ENCODE data around the gene LHFPL2. TPM values are rescaled to one million over a fixed set of nuclear protein-coding genes. Genes with fewer than 3 reads are reported as not detected.

Gene LHFPL2
- total RNA-seq, 2 donors from 2014 or later = 13.7 to 40.4 TPM

- Histone ChIP-seq H3K9me3 (no peaks in the 10 kb centered on the region), H3K36me3 (no peaks in the 10 kb centered on the region), H3K4me1 (replicated peaks) (no peaks in the 10 kb centered on the region), H3K27ac (no peak overlapping the region), H3K27me3 (replicated peaks; ENCODE audit: insufficient read depth) (no peaks in the 10 kb centered on the region), H3K4me3 (no peak overlapping the region)
- whole genome bisulfite sequencing = 58% methylated on average over 4 of the region's 4 CpGs
- DNase-seq (ENCODE audit: low spot score) = no peak
- intact Hi-C loops (cut with DNase I) = no loop called here
- TF ChIP-seq CTCF (IDR thresholded peaks at IDR 0.05) (no peak), POLR2A (IDR thresholded peaks at IDR 0.05) (no peak), POLR2AphosphoS5 (IDR thresholded peaks at IDR 0.05) (no peak)
Measured at GRCh38 chr5:78613756-78614155, 34.8 kb downstream of the LHFPL2 start.

GRCh38 chr5:78613151-78613533, 35.4 kb downstream of the LHFPL2 start:
- H3K4me1 ChIP-seq (replicated peaks) = no peaks in the 10 kb centered on the region
- H3K27me3 ChIP-seq (replicated peaks; ENCODE audit: insufficient read depth) = no peaks in the 10 kb centered on the region
- WGBS = 76% methylated on average over 2 of the region's 2 CpGs
- intact Hi-C loops (cut with DNase I) = no loop called here
- no peak for TF ChIP-seq POLR2AphosphoS5 (IDR thresholded peaks at IDR 0.05)
- H3K4me3 ChIP-seq = no peak overlapping the region
- H3K27ac ChIP-seq = peak overlapping the region in 1 of 2 donors; percentile 3
- no peak for DNase-seq (ENCODE audit: low spot score)
- no peaks in the 10 kb centered on the region for H3K9me3 ChIP-seq
- no peaks in the 10 kb centered on the region for H3K36me3 ChIP-seq

GRCh38 chr5:78612227-78613150, 36.1 kb downstream of the LHFPL2 start:
- Histone ChIP-seq H3K4me3 (no peak overlapping the region), H3K9me3 (no peaks in the 10 kb centered on the region), H3K27me3 (replicated peaks; ENCODE audit: insufficient read depth) (no peaks in the 10 kb centered on the region), H3K27ac (peak overlapping the region; percentile 52 to 58), H3K4me1 (replicated peaks) (no peaks in the 10 kb centered on the region), H3K36me3 (no peaks in the 10 kb centered on the region)
- peak; percentile 28 for DNase-seq (ENCODE audit: low spot score)
- TF ChIP-seq POLR2AphosphoS5 (IDR thresholded peaks at IDR 0.05) (peak; percentile 19), POLR2A (IDR thresholded peaks at IDR 0.05) (no peak), CTCF (IDR thresholded peaks at IDR 0.05) (no peak)
- 16% methylated on average over 3 of the region's 3 CpGs for WGBS
- intact Hi-C loops (cut with DNase I) = no loop called here

- peak overlapping the region; percentile 52 to 58 for H3K27ac ChIP-seq
- no peaks in the 10 kb centered on the region for H3K4me1 ChIP-seq (replicated peaks)
- H3K27me3 ChIP-seq (replicated peaks; ENCODE audit: insufficient read depth) = no peaks in the 10 kb centered on the region
- 71% methylated on average over 4 of the region's 4 CpGs for WGBS
- H3K36me3 ChIP-seq = no peaks in the 10 kb centered on the region
- no peaks in the 10 kb centered on the region for H3K9me3 ChIP-seq
- no peak overlapping the region for H3K4me3 ChIP-seq
- intact Hi-C loops (cut with DNase I) = no loop called here
- no peak for DNase-seq (ENCODE audit: low spot score)
- no peak for TF ChIP-seq CTCF (IDR thresholded peaks at IDR 0.05)
- no peak for TF ChIP-seq POLR2A (IDR thresholded peaks at IDR 0.05)
- TF ChIP-seq POLR2AphosphoS5 (IDR thresholded peaks at IDR 0.05) = no peak
Measured at GRCh38 chr5:78611126-78611605, 37.4 kb downstream of the LHFPL2 start.

- H3K36me3 ChIP-seq = no peaks in the 10 kb centered on the region
- DNase-seq (ENCODE audit: low spot score) = no peak
- H3K4me3 ChIP-seq = no peak overlapping the region
- no peaks in the 10 kb centered on the region for H3K9me3 ChIP-seq
- peak overlapping the region; percentile 52 to 58 for H3K27ac ChIP-seq
- H3K4me1 ChIP-seq (replicated peaks) = no peaks in the 10 kb centered on the region
- no peaks in the 10 kb centered on the region for H3K27me3 ChIP-seq (replicated peaks; ENCODE audit: insufficient read depth)
- TF ChIP-seq CTCF (IDR thresholded peaks at IDR 0.05) (no peak), POLR2AphosphoS5 (IDR thresholded peaks at IDR 0.05) (no peak), POLR2A (IDR thresholded peaks at IDR 0.05) (no peak)
- WGBS = 68% methylated on average over 3 of the region's 3 CpGs
- intact Hi-C loops (cut with DNase I) = no loop called here
Measured at GRCh38 chr5:78610636-78611035, 37.9 kb downstream of the LHFPL2 start.

All from prostate gland (tissue), 2 donors.